Measurements from ENCODE around the gene FCRL2.

DNA sequence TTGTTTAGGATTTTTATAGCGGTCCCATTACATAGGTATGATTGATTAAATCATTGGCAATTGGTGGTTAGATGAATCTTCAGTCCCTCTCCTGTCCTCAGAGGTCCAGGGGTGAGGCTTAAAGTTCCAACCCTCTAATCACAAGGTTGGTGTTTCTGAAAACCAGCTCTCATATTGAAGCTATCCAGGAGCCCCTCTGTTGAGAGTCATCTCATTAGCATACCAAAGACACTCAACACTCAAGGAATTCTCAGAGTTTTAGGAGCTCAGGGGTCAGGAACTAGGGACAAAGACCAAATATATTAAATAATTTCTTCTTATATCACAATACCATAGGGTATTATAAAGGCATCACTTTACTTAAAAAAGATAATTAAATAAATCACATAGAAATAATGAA lies 23.3 kb downstream of the FCRL2 start:
- TF ChIP-seq RAD21 (IDR thresholded peaks at IDR 0.05; ENCODE audit: low read depth) (no peak), CEBPB (IDR thresholded peaks at IDR 0.05) (no peak), EP300 (IDR thresholded peaks at IDR 0.05; ENCODE audit: borderline replicate concordance) (no peak), YY1 (IDR thresholded peaks at IDR 0.05; ENCODE audit: low read depth) (no peak), EGR1 (IDR thresholded peaks at IDR 0.05) (no peak), CREB1 (IDR thresholded peaks at IDR 0.05; ENCODE audit: low read depth) (no peak), ZBTB7A (IDR thresholded peaks at IDR 0.05; ENCODE audit: low read depth) (no peak), NFIC (IDR thresholded peaks at IDR 0.05) (no peak), MAX (IDR thresholded peaks at IDR 0.05) (no peak), TEAD4 (IDR thresholded peaks at IDR 0.05) (no peak), TCF12 (IDR thresholded peaks at IDR 0.05; ENCODE audit: low read depth) (no peak), TAF1 (IDR thresholded peaks at IDR 0.05; ENCODE audit: low read depth) (no peak), FOXM1 (IDR thresholded peaks at IDR 0.05; ENCODE audit: borderline replicate concordance, low read depth) (no peak)
- TF ChIP-seq, protein P1, sequence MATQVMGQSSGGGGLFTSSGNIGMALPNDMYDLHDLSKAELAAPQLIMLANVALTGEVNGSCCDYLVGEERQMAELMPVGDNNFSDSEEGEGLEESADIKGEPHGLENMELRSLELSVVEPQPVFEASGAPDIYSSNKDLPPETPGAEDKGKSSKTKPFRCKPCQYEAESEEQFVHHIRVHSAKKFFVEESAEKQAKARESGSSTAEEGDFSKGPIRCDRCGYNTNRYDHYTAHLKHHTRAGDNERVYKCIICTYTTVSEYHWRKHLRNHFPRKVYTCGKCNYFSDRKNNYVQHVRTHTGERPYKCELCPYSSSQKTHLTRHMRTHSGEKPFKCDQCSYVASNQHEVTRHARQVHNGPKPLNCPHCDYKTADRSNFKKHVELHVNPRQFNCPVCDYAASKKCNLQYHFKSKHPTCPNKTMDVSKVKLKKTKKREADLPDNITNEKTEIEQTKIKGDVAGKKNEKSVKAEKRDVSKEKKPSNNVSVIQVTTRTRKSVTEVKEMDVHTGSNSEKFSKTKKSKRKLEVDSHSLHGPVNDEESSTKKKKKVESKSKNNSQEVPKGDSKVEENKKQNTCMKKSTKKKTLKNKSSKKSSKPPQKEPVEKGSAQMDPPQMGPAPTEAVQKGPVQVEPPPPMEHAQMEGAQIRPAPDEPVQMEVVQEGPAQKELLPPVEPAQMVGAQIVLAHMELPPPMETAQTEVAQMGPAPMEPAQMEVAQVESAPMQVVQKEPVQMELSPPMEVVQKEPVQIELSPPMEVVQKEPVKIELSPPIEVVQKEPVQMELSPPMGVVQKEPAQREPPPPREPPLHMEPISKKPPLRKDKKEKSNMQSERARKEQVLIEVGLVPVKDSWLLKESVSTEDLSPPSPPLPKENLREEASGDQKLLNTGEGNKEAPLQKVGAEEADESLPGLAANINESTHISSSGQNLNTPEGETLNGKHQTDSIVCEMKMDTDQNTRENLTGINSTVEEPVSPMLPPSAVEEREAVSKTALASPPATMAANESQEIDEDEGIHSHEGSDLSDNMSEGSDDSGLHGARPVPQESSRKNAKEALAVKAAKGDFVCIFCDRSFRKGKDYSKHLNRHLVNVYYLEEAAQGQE (IDR thresholded peaks at IDR 0.05; ENCODE audit: low read depth) = no peak
